ENCODE data around the gene TCAF1.
A peak's percentile ranks its signal among the peaks of the same experiment; 100 is the strongest.
"Not testable (repeated sequence)": the region's sequence is repeated elsewhere in the genome, so short reads cannot be mapped to it uniquely, and the experiment has no call there.

The TCAF1 gene

GRCh38 chr7:143849785-143850479 lies 52.0 kb downstream of the TCAF1 start:
- DNase-seq, result no peak

GRCh38 chr7:143848192-143848591 lies 53.8 kb downstream of the TCAF1 start:
- no peak for DNase-seq

- DNase-seq, result no peak
Observed at GRCh38 chr7:143846692-143847091, 55.3 kb downstream of the TCAF1 start.

- not testable (repeated sequence) for DNase-seq
Observed at GRCh38 chr7:143841696-143842095, 60.3 kb downstream of the TCAF1 start.

- DNase-seq, result not testable (repeated sequence)
Observed at GRCh38 chr7:143840062-143840461, 61.9 kb downstream of the TCAF1 start.

GRCh38 chr7:143837223-143837622 lies 64.8 kb downstream of the TCAF1 start:
- DNase-seq, result not testable (repeated sequence)

- peak; percentile 65 to 78 for DNase-seq
Observed at GRCh38 chr7:143836622-143837021, 65.4 kb downstream of the TCAF1 start.

GRCh38 chr7:143836088-143836487 lies 65.9 kb downstream of the TCAF1 start:
- not testable (repeated sequence) for DNase-seq

GRCh38 chr7:143826578-143826977 lies 75.4 kb downstream of the TCAF1 start:
- not testable (repeated sequence) for DNase-seq

- DNase-seq, result not testable (repeated sequence)
Observed at GRCh38 chr7:143824295-143825135, 77.5 kb downstream of the TCAF1 start.

GRCh38 chr7:143823634-143824294 lies 78.2 kb downstream of the TCAF1 start:
- not testable (repeated sequence) for DNase-seq

GRCh38 chr7:143821392-143822277 lies 80.3 kb downstream of the TCAF1 start:
- DNase-seq, result not testable (repeated sequence)

GRCh38 chr7:143817873-143818272 lies 84.1 kb downstream of the TCAF1 start:
- DNase-seq, result not testable (repeated sequence)

- not testable (repeated sequence) for DNase-seq
Observed at GRCh38 chr7:143816471-143817133, 85.4 kb downstream of the TCAF1 start.

GRCh38 chr7:143810639-143811038 lies 91.3 kb downstream of the TCAF1 start:
- not testable (repeated sequence) for DNase-seq

GRCh38 chr7:143806664-143807071 lies 95.3 kb downstream of the TCAF1 start:
- not testable (repeated sequence) for DNase-seq
